ENCODE results near the gene HOXA10.

HOXA10 gene

DNA sequence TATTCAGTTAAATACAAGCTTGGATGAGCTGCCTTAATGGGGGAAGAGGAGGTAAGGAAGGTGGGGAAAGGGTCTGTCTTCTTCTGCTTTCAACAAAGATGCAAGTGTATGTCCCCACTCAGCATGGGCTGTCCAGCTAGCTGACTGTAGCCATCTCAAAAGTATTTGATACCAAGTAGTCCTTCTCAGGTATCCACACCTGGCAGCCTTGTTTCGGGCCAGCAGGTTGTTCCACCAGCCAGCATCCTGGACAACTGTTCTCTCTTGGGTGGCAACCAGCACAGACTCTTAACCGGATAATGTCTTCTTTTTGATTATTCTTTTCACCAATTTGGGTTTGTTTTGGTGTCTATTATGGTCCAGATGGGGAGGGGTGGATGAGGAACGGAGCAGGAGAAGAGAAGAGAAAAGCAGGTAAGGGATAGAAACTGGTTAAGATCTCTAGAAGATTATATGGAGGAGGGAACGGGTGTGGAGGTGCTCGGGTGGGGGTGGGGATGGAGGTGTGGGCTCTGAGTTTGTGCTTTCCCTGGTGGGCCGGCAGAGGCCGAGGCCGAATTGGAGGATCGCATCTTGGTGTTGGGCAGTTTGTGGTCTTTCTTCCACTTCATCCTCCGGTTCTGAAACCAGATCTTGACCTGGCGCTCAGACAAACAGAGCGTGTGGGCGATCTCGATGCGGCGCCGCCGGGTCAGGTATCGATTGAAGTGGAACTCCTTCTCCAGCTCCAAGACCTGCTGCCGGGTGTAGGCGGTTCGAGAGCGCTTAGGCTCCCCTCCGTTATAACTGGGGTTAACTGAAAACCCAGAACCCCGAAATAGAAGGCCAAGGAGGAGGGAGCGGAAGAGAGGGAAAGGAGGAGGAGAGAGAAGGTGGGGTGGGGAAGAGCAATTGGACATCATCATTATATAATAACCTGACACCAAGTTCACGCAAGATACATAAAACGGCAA lies 45.1 kb downstream of the HOXA10 start:
- DNase-seq, result no peak

DNA sequence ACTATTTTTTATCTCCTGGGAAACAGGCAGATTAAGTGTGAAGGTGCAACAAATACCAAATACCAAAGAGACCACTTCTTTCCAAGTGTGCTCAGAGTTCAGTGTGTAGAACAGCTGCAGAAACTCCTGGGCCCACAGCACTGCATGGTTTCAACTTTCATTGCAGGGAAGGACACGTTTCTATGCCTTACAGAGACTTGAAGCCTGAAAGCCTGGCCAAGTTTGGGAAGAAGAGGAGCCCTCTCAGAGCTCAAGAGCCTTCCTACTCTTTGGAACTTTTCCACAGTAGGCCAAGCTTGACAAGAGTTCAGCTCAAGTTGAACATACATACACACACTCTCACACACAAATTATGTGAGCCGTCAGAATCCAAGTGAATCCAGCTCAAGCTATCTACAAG lies 46.1 kb downstream of the HOXA10 start:
- no peak for DNase-seq

DNA sequence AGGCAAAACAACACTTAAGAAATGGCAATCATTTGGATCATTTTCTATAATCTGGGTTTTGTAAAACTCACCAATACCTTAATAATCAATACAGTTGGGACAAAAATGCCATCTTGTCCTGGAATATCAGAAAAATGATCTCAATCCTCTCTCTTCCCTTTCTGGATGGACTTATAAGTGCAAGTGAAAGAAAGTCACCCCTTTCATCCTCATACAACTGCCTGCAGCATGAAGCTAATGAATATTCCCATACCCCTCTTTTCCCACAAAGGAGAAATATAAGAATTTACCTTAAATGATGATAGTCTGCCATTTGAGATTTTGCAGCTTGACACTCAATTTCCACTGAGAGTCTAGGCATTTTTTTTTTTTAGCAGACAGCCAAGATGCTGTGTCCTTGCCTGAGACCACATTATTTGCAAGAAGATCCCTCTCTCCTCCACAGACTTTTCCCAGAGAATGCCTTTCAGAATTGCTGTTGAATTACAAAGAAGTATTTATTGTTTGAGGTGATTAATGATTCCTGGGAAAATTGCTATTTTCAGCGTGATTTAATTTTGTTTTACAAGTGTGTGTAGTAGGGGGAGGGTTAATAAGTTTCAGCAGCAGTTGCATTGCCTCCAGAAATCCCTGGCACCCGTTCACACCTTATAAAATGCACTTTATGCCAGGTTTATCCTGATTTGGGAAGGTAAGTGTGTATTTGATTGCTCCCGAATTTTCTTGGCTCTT lies 47.4 kb downstream of the HOXA10 start:
- no peak for DNase-seq

DNA sequence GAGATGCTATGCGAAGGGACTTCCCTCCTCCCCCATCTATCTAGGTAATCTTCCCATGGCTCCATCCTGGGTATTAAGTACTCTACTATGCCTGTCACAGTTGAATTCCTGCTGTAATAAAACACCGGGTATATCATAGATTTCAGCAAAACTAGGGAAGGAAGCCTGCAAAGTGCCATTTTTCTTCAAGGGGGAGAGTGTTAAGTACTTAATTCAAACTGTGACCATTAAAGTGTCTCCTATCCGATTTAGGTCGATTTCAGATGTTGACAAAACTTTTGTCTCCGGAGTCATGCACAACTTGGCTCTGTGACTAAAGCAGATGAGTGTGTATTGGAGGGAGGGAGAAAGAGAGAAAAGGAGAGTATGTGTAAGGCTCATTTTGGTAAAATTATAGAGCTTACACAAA lies 48.1 kb downstream of the HOXA10 start:
- no peak for DNase-seq

DNA sequence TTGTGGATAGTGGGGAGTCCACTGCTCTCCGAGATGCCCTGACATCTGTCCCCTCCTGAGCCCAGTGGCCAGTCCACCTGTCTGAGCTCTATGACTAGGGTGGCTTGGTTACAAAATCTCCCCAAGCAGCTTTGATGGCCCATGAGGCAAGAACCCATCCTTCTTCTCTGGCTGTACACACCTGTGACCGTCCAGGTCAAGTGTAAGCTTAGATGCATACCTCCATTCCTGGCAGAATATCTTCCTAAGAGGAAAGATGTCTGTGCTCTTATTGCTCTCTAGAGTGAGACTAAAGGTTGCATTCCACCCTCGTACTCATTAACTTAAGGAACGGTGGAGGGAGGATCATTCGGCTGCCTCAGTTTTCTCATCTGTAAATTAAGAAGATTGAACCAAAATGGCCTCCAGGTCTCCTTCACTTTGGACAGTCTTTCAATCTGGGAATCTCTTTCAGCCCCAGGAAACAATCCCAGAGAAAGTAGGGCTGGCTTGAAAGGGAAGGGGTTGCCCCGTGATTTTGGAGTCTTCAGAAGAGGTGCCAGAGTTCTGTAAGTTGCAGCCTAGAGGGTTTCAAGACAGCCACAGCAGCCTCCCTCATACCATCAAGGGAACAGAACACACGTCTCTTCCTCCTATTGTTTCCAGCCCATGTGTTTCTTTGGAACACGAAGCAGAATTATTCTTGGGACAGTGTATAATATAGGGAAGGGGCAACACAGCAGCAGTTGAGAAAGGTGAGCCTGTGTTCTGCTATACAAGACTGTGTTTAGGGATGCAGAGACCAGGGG lies 49.0 kb downstream of the HOXA10 start:
- no peak for DNase-seq

DNA sequence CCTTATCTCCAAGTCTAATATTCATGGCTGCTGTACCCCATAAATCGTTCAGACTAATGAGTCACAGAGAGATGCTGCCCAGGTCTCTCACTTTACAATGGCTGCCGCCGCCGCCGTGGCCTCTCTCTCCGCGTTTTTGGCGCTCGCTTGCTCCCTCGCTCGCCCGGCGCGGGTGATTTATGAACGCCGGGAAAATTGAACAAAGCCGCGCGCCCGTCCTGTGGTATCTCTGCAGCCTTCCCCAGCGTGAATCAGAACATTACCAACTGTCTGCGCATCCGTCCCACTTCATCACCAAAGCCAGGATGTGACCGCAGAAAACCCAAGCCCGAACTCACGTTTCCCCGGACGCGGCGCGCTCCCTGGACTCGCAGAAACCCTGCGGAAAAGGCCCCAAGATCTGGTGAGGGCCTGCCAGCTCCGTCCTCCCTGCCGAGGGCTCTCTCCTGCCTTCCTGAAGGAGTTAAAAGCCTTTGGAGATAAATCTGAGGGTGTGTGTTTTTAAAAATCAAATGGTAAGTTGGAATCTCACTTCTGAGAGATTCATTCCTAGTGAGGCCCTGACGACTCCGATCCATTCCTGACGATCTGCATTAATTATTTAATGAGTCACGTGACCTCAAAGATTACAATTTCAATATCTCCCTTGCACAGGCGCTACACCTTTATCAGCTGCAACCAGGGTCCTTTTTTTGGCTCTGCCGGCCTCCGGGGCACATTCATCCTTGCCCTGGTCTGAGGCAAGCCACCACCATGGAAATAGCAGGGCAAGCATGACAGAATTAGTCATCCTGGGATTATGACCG lies 49.8 kb downstream of the HOXA10 start:
- DNase-seq, result no peak

DNA sequence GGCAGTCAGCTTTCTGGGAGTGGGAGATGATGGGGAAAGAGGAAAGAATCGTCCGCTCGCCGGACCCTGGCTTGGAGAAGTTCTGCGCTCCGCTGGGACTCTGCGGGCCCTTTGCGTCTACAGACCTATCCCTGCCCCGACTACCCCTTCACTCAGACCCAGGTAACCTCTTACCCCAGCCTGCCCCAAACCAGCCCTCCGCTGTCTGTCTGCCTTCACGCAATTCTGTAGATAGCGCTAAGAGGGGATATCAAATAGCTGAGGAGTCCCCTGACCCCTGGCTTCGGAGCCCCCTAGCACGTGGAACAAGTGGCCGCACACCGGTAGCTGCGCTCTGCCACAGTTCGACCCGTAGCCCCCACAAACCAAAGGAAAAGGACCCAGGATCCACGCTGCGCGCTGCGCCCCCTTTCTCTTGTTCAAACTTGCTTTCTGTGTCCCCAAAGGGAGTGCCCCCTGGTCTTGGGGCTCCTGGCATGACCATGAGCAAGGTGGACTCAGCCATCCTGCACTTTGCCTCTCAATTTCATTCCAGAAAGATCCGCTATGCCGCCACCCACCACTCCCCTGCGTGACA lies 50.6 kb downstream of the HOXA10 start:
- DNase-seq, result no peak

DNA sequence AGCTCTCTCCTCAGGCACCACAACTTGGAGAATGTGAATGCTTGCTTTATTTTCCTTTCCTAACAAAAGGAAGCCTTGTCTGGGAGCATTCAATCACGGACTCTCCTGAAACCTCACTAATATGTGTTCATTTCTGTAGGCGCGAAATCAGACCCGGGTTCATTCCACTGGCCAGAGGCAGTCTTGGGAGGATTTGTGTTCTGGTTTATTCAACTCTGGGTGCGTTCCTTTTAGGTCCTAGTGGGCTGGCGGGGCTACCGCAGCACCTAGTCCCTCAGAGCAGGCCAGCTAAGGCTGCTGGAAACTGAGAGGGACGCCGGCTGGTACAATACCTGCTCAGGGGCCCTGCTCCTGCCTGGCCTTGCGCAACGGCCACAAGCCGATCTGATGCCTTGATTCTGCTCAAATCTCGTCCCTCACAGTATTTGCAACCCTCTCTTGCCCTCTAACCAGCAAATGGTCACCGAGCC lies 51.1 kb downstream of the HOXA10 start:
- no peak for DNase-seq

DNA sequence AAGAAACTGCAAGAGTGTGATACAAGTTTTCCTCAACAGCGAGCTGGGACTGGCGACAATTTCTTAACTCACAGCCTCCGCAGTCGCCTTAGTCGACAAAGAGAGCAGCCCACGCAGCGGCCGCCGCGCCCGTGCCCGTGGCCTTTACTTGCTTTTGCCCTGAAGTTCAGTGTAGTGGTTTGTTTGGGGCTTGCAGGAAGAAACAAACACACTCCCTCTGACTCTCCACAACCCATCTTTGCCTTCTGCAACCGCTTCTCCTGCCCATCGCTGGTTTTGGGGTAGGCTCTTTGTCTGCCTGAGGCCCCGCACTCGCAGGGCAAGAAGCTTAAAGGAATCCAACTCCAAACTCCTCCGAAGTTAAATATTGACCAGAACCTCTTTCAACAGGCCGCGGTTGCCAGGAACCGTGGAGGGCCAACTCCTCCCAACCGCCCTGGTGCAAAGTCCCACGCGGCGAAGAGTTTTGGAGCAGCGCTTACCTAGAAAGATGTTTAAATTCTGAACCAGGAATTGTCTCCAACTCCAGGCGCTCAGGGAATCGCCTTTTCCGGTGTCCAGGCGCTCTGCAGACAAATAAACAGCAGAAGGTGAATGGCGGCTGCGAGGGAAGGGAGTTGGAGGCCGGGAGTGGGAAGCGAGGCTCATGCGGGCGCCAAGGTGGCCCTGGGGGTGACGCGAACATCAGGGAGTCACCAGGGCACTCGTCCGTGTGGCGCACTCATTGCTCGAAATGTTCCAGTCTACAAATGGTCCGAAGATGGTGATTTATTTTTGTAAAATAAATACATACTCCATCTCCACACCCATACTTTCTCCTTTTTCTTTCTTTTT lies 51.8 kb downstream of the HOXA10 start:
- DNase-seq, result no peak

DNA sequence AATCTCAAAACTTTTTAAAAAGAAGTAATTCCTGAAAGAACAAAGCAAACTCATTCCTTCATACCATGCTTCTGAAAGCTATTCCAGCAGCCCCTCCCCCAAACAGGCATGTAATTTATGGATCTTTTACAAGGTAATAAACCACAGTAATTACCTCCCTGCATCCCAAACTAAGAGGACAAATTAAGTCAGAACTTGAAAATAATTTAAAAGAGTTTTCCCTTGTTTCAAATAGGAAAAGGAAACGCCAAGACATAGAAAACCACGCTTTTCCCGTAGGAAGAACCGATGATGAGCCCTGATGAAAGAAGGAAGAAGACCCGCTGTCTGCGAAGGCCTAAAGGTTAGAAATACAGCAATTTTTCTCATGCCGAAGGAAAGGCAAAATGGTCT lies 52.4 kb downstream of the HOXA10 start:
- DNase-seq, result no peak

Measured in C1 segment of cervical spinal cord (tissue), 14 donors.